GM23338 (cell line): ENCODE results near the gene NTN3. TPM values are rescaled to one million over a fixed set of nuclear protein-coding genes. Genes with fewer than 3 reads are reported as not detected.

Source experiments
- ATAC-seq: fragments of 200-7000 bp; cut with Tn5 transposase; 3 replicates; pipeline ENCODE4 v1.9.1; 2020
- DNase-seq: peaks from one replicate; pipeline ENCODE4 v3.0.0-alpha.2; 2015; ENCODE audit warnings: low spot score
- H2AFZ ChIP-seq: fragments of 200-600 bp; sonication (generic); 2 replicates; pipeline ENCODE4 v1.8.0; 2016; ENCODE audit warnings: antibody characterized with exemption, mild to moderate bottlenecking, moderate library complexity
- H3F3A ChIP-seq: fragments of 200-600 bp; sonication (generic); replicated peaks from 2 replicates; pipeline ENCODE4 v1.8.0; 2017; ENCODE audit warnings: antibody characterized with exemption, mixed run types, low read depth
- H3K27ac ChIP-seq: fragments of 200-600 bp; sonication (generic); 2 replicates; pipeline ENCODE4 v1.6.1; 2016; ENCODE audit warnings: low read depth
- H3K27me3 ChIP-seq: fragments of 200-600 bp; sonication (generic); 2 replicates; pipeline ENCODE4 v1.8.0; 2016; ENCODE audit warnings: mild to moderate bottlenecking, mixed run types, moderate library complexity; ENCODE audit not compliant: insufficient read depth
- H3K36me3 ChIP-seq: fragments of 200-600 bp; sonication (generic); 2 replicates; pipeline ENCODE4 v1.8.0; 2016; ENCODE audit warnings: mild to moderate bottlenecking; ENCODE audit not compliant: insufficient read depth
- H3K4me1 ChIP-seq: fragments of 200-600 bp; sonication (generic); 2 replicates; pipeline ENCODE4 v1.8.0; 2016; ENCODE audit warnings: mild to moderate bottlenecking, moderate library complexity; ENCODE audit not compliant: insufficient read depth
- H3K4me2 ChIP-seq: fragments of 200-600 bp; sonication (generic); 2 replicates; pipeline ENCODE4 v1.7.1; 2017; ENCODE audit warnings: mixed run types
- H3K4me3 ChIP-seq: fragments of 200-600 bp; sonication (generic); 2 replicates; pipeline ENCODE4 v1.6.1; 2016; ENCODE audit warnings: mixed run types
- H3K79me2 ChIP-seq: fragments of 200-600 bp; sonication (generic); replicated peaks from 2 replicates; pipeline ENCODE4 v1.8.0; 2017; ENCODE audit warnings: mild to moderate bottlenecking; ENCODE audit not compliant: insufficient read depth
- H3K9me2 ChIP-seq: fragments of 200-600 bp; sonication (generic); 2 replicates; pipeline ENCODE4 v1.8.0; 2017; ENCODE audit not compliant: insufficient read depth
- H4K20me1 ChIP-seq: fragments of 200-600 bp; sonication (generic); replicated peaks from 2 replicates; pipeline ENCODE4 v1.8.0; 2017; ENCODE audit warnings: mild to moderate bottlenecking; ENCODE audit not compliant: insufficient read depth
- H3K27ac Mint-ChIP-seq: 2 replicates; pipeline ENCODE4 v1.8.0; 2020; ENCODE audit warnings: inconsistent platforms, mild to moderate bottlenecking, moderate library complexity, mixed read lengths
- H3K27me3 Mint-ChIP-seq: 3 replicates; pipeline ENCODE4 v1.8.0; 2022; ENCODE audit warnings: low read depth, mild to moderate bottlenecking, moderate library complexity, mixed read lengths, inconsistent platforms; ENCODE audit not compliant: insufficient read depth, poor library complexity
- H3K36me3 Mint-ChIP-seq: 3 replicates; pipeline ENCODE4 v1.8.0; 2021; ENCODE audit warnings: low read depth, mild to moderate bottlenecking, inconsistent platforms, moderate library complexity, mixed read lengths
- H3K4me1 Mint-ChIP-seq: 3 replicates; pipeline ENCODE4 v1.8.0; 2020; ENCODE audit warnings: mild to moderate bottlenecking, inconsistent platforms, mixed read lengths
- H3K4me3 Mint-ChIP-seq: 3 replicates; pipeline ENCODE4 v1.8.0; 2021; ENCODE audit warnings: moderate library complexity, mild to moderate bottlenecking, inconsistent platforms, mixed read lengths
- H3K9me3 Mint-ChIP-seq: 3 replicates; pipeline ENCODE4 v1.8.0; 2020; ENCODE audit warnings: moderate library complexity, mild to moderate bottlenecking, inconsistent platforms, mixed read lengths
- CREB1 ChIP-seq: fragments of 250-450 bp; sonication (Bioruptor Pico); IDR thresholded peaks from 2 replicates; pipeline ENCODE4 v1.5.0; 2020; ENCODE audit warnings: low read depth, mild to moderate bottlenecking, moderate library complexity
- ETS1 ChIP-seq: IDR thresholded peaks from 2 replicates; pipeline ENCODE4 v1.6.1; 2016; ENCODE audit warnings: antibody characterized with exemption
- EZH2 ChIP-seq: fragments of 200-600 bp; sonication (generic); IDR thresholded peaks from one replicate; pipeline ENCODE4 v1.8.0; 2017; ENCODE audit warnings: antibody characterized with exemption, mild to moderate bottlenecking, low read depth; ENCODE audit not compliant: unreplicated experiment
- EZH2phosphoT487 ChIP-seq: fragments of 200-600 bp; sonication (generic); IDR thresholded peaks from one replicate; pipeline ENCODE4 v1.8.1; 2018; ENCODE audit warnings: antibody characterized with exemption; ENCODE audit not compliant: unreplicated experiment
- JUNB ChIP-seq: IDR thresholded peaks from one replicate; pipeline ENCODE4 v1.6.1; 2016; ENCODE audit warnings: antibody characterized with exemption; ENCODE audit not compliant: unreplicated experiment
- NANOG ChIP-seq: IDR thresholded peaks from 2 replicates; pipeline ENCODE4 v1.6.1; 2016; ENCODE audit warnings: antibody characterized with exemption, borderline replicate concordance
- POLR2AphosphoS5 ChIP-seq: IDR thresholded peaks from 2 replicates; pipeline ENCODE4 v1.6.1; 2016; ENCODE audit warnings: antibody characterized with exemption, low read depth
- REST ChIP-seq: IDR thresholded peaks from one replicate; pipeline ENCODE4 v1.6.1; 2018; ENCODE audit warnings: antibody characterized with exemption; ENCODE audit not compliant: unreplicated experiment
- STAT1 ChIP-seq: IDR thresholded peaks from one replicate; pipeline ENCODE4 v1.6.1; 2016; ENCODE audit warnings: antibody characterized with exemption; ENCODE audit not compliant: unreplicated experiment
- ZNF114 ChIP-seq: fragments of 250-450 bp; sonication (Bioruptor Pico); IDR thresholded peaks from 2 replicates; pipeline ENCODE4 v1.5.0; 2020; ENCODE audit warnings: mild to moderate bottlenecking, moderate library complexity
- ZNF331 ChIP-seq: fragments of 250-450 bp; sonication (Bioruptor Pico); IDR thresholded peaks from 2 replicates; pipeline ENCODE4 v1.5.0; 2020; ENCODE audit warnings: low read depth, mild to moderate bottlenecking, moderate library complexity
- polyA plus RNA-seq: library from polyadenylated mRNA; unstranded; fragments of >200 nt; fragmentation: Nextera tagmentation; extraction: Ambion mirVana; gene quantifications from 2 replicates; pipeline ENCODE4 v1.2.1, GENCODE V29; 2016
- total RNA-seq: library from RNA; depleted of rRNA; stranded (reverse); fragments of >200 nt; shearing (Covaris generic); gene quantifications from 2 replicates; pipeline ENCODE4 v1.2.3, GENCODE V29; 2014
- TF ChIP-seq, protein P1 (sequence below), 2 experiments: fragments of 200-600 bp in 1 of 2; sonication (generic) in 1 of 2; conservative IDR thresholded peaks; 2 replicates each; pipeline versions ENCODE4 v1.5.1 to v1.6.1; 2016 to 2017; ENCODE audit warnings: antibody characterized with exemption in 2 of 2, low read depth in 2 of 2, mild to moderate bottlenecking in 2 of 2, moderate library complexity in 1 of 2
- TF ChIP-seq, protein P2 (sequence below): fragments of 250-450 bp; sonication (Bioruptor Pico); IDR thresholded peaks from 2 replicates; pipeline ENCODE4 v1.5.0; 2020; ENCODE audit warnings: mild to moderate bottlenecking, moderate library complexity

NTN3 gene
- total and polyA plus RNA-seq, 2 experiments from 2014 or later: 0.10 to 1.7 TPM

DNA sequence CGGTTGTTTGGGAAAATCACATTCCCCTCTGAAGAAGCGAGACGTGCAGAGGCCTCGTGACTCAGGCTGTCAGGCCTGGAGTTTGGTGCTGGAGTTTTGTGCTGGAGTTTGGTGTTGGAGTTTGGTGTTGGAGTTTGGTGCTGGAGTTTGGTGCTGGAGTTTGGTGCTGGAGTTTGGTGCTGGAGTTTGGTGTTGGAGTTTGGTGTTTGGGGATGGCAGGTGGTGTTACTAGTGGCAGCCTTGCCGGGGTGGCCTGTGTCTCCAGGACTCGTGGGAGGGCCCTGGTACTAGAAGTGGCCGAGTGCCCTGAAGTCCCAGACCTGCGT, 16.4 kb downstream of the NTN3 start:
- no peak for ATAC-seq
- H3K27ac Mint-ChIP-seq: peak overlapping the region; percentile 63
- no peaks in the 10 kb centered on the region; the same call in 1 of the 3 replicates for H3K36me3 Mint-ChIP-seq
- TF ChIP-seq STAT1 (no peak), EZH2phosphoT487 (no peak), ETS1 (no peak), ZNF331 (CRISPR knock-in tag) (no peak), EZH2 (no peak), JUNB (no peak), ZNF114 (CRISPR knock-in tag) (no peak), CREB1 (CRISPR knock-in tag) (no peak), NANOG (no peak), POLR2AphosphoS5 (no peak), REST (no peak)
- TF ChIP-seq, protein P1, sequence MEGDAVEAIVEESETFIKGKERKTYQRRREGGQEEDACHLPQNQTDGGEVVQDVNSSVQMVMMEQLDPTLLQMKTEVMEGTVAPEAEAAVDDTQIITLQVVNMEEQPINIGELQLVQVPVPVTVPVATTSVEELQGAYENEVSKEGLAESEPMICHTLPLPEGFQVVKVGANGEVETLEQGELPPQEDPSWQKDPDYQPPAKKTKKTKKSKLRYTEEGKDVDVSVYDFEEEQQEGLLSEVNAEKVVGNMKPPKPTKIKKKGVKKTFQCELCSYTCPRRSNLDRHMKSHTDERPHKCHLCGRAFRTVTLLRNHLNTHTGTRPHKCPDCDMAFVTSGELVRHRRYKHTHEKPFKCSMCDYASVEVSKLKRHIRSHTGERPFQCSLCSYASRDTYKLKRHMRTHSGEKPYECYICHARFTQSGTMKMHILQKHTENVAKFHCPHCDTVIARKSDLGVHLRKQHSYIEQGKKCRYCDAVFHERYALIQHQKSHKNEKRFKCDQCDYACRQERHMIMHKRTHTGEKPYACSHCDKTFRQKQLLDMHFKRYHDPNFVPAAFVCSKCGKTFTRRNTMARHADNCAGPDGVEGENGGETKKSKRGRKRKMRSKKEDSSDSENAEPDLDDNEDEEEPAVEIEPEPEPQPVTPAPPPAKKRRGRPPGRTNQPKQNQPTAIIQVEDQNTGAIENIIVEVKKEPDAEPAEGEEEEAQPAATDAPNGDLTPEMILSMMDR (conservative IDR thresholded peaks at IDR 0.05; ENCODE audit: low read depth in 2 of 2): no peak
- TF ChIP-seq, protein P2, sequence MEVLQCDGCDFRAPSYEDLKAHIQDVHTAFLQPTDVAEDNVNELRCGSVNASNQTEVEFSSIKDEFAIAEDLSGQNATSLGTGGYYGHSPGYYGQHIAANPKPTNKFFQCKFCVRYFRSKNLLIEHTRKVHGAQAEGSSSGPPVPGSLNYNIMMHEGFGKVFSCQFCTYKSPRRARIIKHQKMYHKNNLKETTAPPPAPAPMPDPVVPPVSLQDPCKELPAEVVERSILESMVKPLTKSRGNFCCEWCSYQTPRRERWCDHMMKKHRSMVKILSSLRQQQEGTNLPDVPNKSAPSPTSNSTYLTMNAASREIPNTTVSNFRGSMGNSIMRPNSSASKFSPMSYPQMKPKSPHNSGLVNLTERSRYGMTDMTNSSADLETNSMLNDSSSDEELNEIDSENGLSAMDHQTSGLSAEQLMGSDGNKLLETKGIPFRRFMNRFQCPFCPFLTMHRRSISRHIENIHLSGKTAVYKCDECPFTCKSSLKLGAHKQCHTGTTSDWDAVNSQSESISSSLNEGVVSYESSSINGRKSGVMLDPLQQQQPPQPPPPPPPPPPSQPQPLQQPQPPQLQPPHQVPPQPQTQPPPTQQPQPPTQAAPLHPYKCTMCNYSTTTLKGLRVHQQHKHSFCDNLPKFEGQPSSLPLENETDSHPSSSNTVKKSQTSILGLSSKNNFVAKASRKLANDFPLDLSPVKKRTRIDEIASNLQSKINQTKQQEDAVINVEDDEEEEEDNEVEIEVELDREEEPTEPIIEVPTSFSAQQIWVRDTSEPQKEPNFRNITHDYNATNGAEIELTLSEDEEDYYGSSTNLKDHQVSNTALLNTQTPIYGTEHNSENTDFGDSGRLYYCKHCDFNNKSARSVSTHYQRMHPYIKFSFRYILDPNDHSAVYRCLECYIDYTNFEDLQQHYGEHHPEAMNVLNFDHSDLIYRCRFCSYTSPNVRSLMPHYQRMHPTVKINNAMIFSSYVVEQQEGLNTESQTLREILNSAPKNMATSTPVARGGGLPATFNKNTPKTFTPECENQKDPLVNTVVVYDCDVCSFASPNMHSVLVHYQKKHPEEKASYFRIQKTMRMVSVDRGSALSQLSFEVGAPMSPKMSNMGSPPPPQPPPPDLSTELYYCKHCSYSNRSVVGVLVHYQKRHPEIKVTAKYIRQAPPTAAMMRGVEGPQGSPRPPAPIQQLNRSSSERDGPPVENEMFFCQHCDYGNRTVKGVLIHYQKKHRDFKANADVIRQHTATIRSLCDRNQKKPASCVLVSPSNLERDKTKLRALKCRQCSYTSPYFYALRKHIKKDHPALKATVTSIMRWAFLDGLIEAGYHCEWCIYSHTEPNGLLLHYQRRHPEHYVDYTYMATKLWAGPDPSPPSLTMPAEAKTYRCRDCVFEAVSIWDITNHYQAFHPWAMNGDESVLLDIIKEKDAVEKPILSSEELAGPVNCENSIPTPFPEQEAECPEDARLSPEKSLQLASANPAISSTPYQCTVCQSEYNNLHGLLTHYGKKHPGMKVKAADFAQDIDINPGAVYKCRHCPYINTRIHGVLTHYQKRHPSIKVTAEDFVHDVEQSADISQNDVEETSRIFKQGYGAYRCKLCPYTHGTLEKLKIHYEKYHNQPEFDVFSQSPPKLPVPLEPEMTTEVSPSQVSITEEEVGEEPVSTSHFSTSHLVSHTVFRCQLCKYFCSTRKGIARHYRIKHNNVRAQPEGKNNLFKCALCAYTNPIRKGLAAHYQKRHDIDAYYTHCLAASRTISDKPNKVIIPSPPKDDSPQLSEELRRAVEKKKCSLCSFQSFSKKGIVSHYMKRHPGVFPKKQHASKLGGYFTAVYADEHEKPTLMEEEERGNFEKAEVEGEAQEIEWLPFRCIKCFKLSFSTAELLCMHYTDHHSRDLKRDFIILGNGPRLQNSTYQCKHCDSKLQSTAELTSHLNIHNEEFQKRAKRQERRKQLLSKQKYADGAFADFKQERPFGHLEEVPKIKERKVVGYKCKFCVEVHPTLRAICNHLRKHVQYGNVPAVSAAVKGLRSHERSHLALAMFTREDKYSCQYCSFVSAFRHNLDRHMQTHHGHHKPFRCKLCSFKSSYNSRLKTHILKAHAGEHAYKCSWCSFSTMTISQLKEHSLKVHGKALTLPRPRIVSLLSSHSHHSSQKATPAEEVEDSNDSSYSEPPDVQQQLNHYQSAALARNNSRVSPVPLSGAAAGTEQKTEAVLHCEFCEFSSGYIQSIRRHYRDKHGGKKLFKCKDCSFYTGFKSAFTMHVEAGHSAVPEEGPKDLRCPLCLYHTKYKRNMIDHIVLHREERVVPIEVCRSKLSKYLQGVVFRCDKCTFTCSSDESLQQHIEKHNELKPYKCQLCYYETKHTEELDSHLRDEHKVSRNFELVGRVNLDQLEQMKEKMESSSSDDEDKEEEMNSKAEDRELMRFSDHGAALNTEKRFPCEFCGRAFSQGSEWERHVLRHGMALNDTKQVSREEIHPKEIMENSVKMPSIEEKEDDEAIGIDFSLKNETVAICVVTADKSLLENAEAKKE (CRISPR knock-in tag): no peak
- H3K9me3 Mint-ChIP-seq: no peaks in the 10 kb centered on the region
- no peaks in the 10 kb centered on the region for H3K36me3 ChIP-seq
- no peaks in the 10 kb centered on the region for H3F3A ChIP-seq
- H3K79me2 ChIP-seq: 0 out of 2 replicates have a peak, but pooled peaks cover 3% of the 10 kb centered on the region
- no peak overlapping the region for H3K27ac ChIP-seq
- H3K4me3 Mint-ChIP-seq: no peak overlapping the region; the same call in 2 of the 3 replicates
- no peaks in the 10 kb centered on the region for H3K27me3 ChIP-seq
- H3K4me2 ChIP-seq: no peak overlapping the region
- DNase-seq: no peak
- no peaks in the 10 kb centered on the region for H3K9me2 ChIP-seq
- no peaks in the 10 kb centered on the region for H3K4me1 ChIP-seq
- H3K4me3 ChIP-seq: no peak overlapping the region
- peaks cover 20% of the 10 kb centered on the region for H3K4me1 Mint-ChIP-seq
- no peaks in the 10 kb centered on the region; the same call in 1 of the 2 replicates for H4K20me1 ChIP-seq
- H2AFZ ChIP-seq: no peak overlapping the region
- peaks cover 18% of the 10 kb centered on the region for H3K27me3 Mint-ChIP-seq
